Measurements from ENCODE around the gene VSIG10L.

VSIG10L gene

GRCh38 chr19:51341976-51342580 lies at the start of gene VSIG10L:
Gene VSIG10L, minus strand, starts transcription at chr19:51342139. Its CDS starts 15 bp downstream, at chr19:51342124.
- DNase-seq: no peak

GRCh38 chr19:51391073-51391611 lies 49.2 kb upstream of the VSIG10L start:
- no peak for DNase-seq

GRCh38 chr19:51389143-51389542 lies 47.2 kb upstream of the VSIG10L start:
- no peak for DNase-seq

- no peak for DNase-seq
These were observed 46.0 kb upstream of the VSIG10L start, which contains the start of gene LIM2 for GRCh38 chr19:51387924-51388389. Gene LIM2, minus strand, starts transcription at chr19:51387974. Its CDS starts 531 bp downstream, at chr19:51387443.

- DNase-seq: no peak
These were observed 45.1 kb upstream of the VSIG10L start for GRCh38 chr19:51386882-51387520.

GRCh38 chr19:51382004-51382403 lies 40.1 kb upstream of the VSIG10L start:
- DNase-seq: no peak

- no peak for DNase-seq
These were observed 38.4 kb upstream of the VSIG10L start for GRCh38 chr19:51380379-51380778.

GRCh38 chr19:51377422-51377821 lies 35.5 kb upstream of the VSIG10L start:
- no peak for DNase-seq

- DNase-seq: no peak
These were observed 33.7 kb upstream of the VSIG10L start for GRCh38 chr19:51375504-51376221.

GRCh38 chr19:51372649-51373504 lies 30.9 kb upstream of the VSIG10L start, which contains the start of gene NKG7:
Gene NKG7, minus strand, starts transcription at chr19:51372654. Its CDS starts 119 bp downstream, at chr19:51372535.
- no peak for DNase-seq

GRCh38 chr19:51372021-51372648 lies 30.2 kb upstream of the VSIG10L start:
- no peak for DNase-seq

GRCh38 chr19:51371186-51371690 lies 29.3 kb upstream of the VSIG10L start:
- DNase-seq: no peak

GRCh38 chr19:51370230-51370629 lies 28.3 kb upstream of the VSIG10L start:
- DNase-seq: no peak

GRCh38 chr19:51368366-51369282 lies 26.7 kb upstream of the VSIG10L start, which contains the start of gene CLDND2:
Gene CLDND2, minus strand, starts transcription at chr19:51369003. Its CDS starts 426 bp downstream, at chr19:51368577.
- DNase-seq: no peak

- peak; percentile 90 for DNase-seq
These were observed 25.8 kb upstream of the VSIG10L start for GRCh38 chr19:51367565-51368365.

GRCh38 chr19:51367255-51367564 lies 25.3 kb upstream of the VSIG10L start:
- DNase-seq: no peak

GRCh38 chr19:51366389-51367254 lies 24.7 kb upstream of the VSIG10L start:
- DNase-seq: peak; percentile 94

- DNase-seq: no peak
These were observed 24.0 kb upstream of the VSIG10L start, which contains the start of gene ETFB for GRCh38 chr19:51365965-51366388. Gene ETFB, minus strand, starts transcription at chr19:51366388. Its CDS starts 62 bp downstream, at chr19:51366326.
